DND-41 (cell line): ENCODE data around the gene PDE6A.

Source experiments
- ATAC-seq: fragments of 200-7000 bp; cut with Tn5 transposase; 3 replicates; pipeline ENCODE4 v1.9.1; 2021; ENCODE audit warnings: low read depth; ENCODE audit not compliant: insufficient read depth
- DNase-seq: peaks from one replicate; pipeline ENCODE4 v3.0.0-alpha.2; 2020
- H2AFZ ChIP-seq: 2 replicates; pipeline ENCODE4 v1.6.0; 2012; ENCODE audit warnings: low read depth, low read length
- H3K27ac ChIP-seq: 2 replicates; pipeline ENCODE4 v1.5.1; 2012; ENCODE audit warnings: low read length, inconsistent platforms
- H3K27me3 ChIP-seq: fragments of 200-600 bp; sonication (generic); 2 replicates; pipeline ENCODE4 v1.6.0; 2012; ENCODE audit warnings: low read length, mild to moderate bottlenecking, inconsistent platforms; ENCODE audit not compliant: insufficient read depth, poor library complexity
- H3K36me3 ChIP-seq: 2 replicates; pipeline ENCODE4 v1.5.1; 2012; ENCODE audit warnings: low read length, inconsistent platforms; ENCODE audit not compliant: insufficient read depth
- H3K4me1 ChIP-seq: 2 replicates; pipeline ENCODE4 v1.5.1; 2012; ENCODE audit warnings: mild to moderate bottlenecking, low read length; ENCODE audit not compliant: insufficient read depth
- H3K4me2 ChIP-seq: 2 replicates; pipeline ENCODE4 v1.6.0; 2012; ENCODE audit warnings: mild to moderate bottlenecking, moderate library complexity, low read length, inconsistent platforms; ENCODE audit not compliant: insufficient read depth
- H3K4me3 ChIP-seq, 2 experiments: fragments of 200-600 bp in 1 of 2; shearing (Covaris generic) in 1 of 2; 2 replicates each; pipeline ENCODE4 v1.5.1; 2012 to 2016; ENCODE audit warnings: inconsistent platforms in 2 of 2, low read length in 2 of 2, mild to moderate bottlenecking in 2 of 2, low read depth in 1 of 2, moderate library complexity in 1 of 2
- H3K79me2 ChIP-seq: 2 replicates; pipeline ENCODE4 v1.6.0; 2012; ENCODE audit warnings: low read length, inconsistent platforms; ENCODE audit not compliant: insufficient read depth
- H3K9ac ChIP-seq: 2 replicates; pipeline ENCODE4 v1.6.0; 2012; ENCODE audit warnings: low read depth, mild to moderate bottlenecking, inconsistent platforms, low read length, moderate library complexity
- H3K9me3 ChIP-seq: 2 replicates; pipeline ENCODE4 v1.5.1; 2012; ENCODE audit warnings: low read length, moderate library complexity, mild to moderate bottlenecking, inconsistent platforms; ENCODE audit not compliant: insufficient read depth, severe bottlenecking
- H4K20me1 ChIP-seq: 2 replicates; pipeline ENCODE4 v1.6.0; 2012; ENCODE audit warnings: low read length; ENCODE audit not compliant: insufficient read depth
- EZH2 ChIP-seq: IDR thresholded peaks from 3 replicates; pipeline ENCODE4 v1.6.1; 2012; ENCODE audit warnings: borderline replicate concordance, low read depth, mild to moderate bottlenecking, moderate library complexity, low read length, inconsistent platforms; ENCODE audit not compliant: severe bottlenecking
- TF ChIP-seq, protein P1 (sequence below): IDR thresholded peaks from 2 replicates; pipeline ENCODE4 v1.5.1; 2012; ENCODE audit warnings: borderline replicate concordance, low read length, moderate library complexity, mild to moderate bottlenecking; ENCODE audit not compliant: poor library complexity, severe bottlenecking; ENCODE audit errors: extremely low read depth

Gene PDE6A

DNA sequence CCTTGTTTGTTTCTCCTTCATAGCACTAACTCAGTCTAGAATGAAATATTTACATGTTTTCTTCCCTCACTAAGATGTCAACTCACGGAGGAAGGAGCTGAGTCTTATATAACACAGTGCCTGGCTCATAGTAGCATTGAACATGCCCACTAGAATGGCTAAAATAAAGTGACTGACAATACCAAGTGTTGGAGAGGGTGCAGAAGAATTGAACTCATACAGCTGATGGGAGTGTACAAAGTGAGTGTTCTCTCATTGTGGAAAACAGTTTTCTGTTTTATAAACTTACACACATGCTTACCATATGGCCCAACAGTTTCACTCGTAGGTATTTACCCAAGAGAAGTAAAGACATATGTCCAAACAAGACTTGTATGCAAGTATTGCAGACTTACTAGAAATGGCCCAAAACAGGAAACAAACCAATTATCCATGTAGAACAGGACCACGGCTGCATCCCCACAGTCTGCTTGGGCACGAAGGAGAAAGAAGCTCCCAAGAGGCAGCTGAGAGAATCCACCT is 127.0 kb downstream of the PDE6A start:
- DNase-seq (no peak), ATAC-seq (no peak)
- H3K27ac ChIP-seq: no peak overlapping the region
- H3K9me3 ChIP-seq: no peaks in the 10 kb centered on the region
- H3K4me2 ChIP-seq: no peak overlapping the region
- no peak for TF ChIP-seq EZH2
- TF ChIP-seq, protein P1, sequence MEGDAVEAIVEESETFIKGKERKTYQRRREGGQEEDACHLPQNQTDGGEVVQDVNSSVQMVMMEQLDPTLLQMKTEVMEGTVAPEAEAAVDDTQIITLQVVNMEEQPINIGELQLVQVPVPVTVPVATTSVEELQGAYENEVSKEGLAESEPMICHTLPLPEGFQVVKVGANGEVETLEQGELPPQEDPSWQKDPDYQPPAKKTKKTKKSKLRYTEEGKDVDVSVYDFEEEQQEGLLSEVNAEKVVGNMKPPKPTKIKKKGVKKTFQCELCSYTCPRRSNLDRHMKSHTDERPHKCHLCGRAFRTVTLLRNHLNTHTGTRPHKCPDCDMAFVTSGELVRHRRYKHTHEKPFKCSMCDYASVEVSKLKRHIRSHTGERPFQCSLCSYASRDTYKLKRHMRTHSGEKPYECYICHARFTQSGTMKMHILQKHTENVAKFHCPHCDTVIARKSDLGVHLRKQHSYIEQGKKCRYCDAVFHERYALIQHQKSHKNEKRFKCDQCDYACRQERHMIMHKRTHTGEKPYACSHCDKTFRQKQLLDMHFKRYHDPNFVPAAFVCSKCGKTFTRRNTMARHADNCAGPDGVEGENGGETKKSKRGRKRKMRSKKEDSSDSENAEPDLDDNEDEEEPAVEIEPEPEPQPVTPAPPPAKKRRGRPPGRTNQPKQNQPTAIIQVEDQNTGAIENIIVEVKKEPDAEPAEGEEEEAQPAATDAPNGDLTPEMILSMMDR: no peak
- H3K79me2 ChIP-seq: peaks cover 4% of the 10 kb centered on the region; the same call in 1 of the 2 replicates
- H3K27me3 ChIP-seq: no peaks in the 10 kb centered on the region
- H4K20me1 ChIP-seq: peaks cover 26% of the 10 kb centered on the region; the same call in 1 of the 2 replicates
- no peak overlapping the region for H3K4me3 ChIP-seq
- no peak overlapping the region for H2AFZ ChIP-seq
- peaks cover 9% of the 10 kb centered on the region; the same call in 1 of the 2 replicates for H3K36me3 ChIP-seq
- no peak overlapping the region for H3K9ac ChIP-seq
- H3K4me1 ChIP-seq: no peaks in the 10 kb centered on the region

DNA sequence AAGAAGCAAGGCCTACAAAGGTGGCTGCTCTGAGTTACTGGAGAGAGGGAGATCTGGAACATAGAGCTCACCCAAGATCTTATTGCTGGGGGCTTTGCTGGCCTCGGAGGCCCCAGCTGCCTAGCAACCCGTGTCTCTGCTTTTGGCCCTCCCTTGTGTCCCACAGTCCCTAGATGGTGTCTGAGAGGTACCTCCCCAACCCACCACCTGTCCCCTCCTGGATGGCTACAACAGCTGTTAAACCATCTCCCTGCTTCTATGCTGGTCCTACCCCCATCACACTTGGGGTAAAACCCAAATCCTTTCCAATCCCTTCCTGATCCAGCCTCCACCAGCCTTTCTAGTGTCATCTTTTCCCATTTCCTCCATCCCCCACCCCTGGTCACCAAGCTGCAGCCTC is 127.9 kb downstream of the PDE6A start:
- Histone ChIP-seq H3K36me3 (peaks cover 9% of the 10 kb centered on the region; the same call in 1 of the 2 replicates), H3K4me2 (no peak overlapping the region), H3K9ac (no peak overlapping the region), H3K27me3 (no peaks in the 10 kb centered on the region), H3K27ac (no peak overlapping the region), H3K4me3 (no peak overlapping the region), H2AFZ (no peak overlapping the region), H3K79me2 (peaks cover 4% of the 10 kb centered on the region; the same call in 1 of the 2 replicates), H4K20me1 (peaks cover 31% of the 10 kb centered on the region; the same call in 1 of the 2 replicates), H3K4me1 (no peaks in the 10 kb centered on the region), H3K9me3 (no peaks in the 10 kb centered on the region)
- TF ChIP-seq, protein P1: no peak
- no peak for TF ChIP-seq EZH2
- DNase-seq (no peak), ATAC-seq (no peak)

DNA sequence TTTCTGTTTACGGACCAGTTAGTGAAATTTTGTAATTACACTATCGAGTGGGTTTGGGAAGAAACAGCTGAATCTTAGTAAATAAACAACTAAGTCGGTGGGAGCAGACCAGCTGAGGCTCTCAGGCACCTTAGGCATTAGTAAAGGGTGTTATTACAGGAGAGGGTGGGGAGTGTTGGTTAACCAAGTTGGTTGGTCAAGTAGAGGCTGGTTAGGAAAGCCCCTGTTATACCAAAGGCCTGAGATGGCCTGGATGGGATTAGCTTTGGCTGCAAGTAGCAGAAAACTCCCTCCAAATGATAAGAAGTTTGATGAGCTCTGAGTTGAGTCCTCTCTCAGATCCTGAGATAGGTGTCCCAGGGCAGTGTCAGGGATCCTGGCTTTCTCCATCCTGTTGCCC is 133.1 kb downstream of the PDE6A start:
- H2AFZ ChIP-seq: no peak overlapping the region
- H3K4me1 ChIP-seq: no peaks in the 10 kb centered on the region
- no peaks in the 10 kb centered on the region for H3K9me3 ChIP-seq
- no peak overlapping the region for H3K4me3 ChIP-seq
- DNase-seq (no peak), ATAC-seq (no peak)
- H3K4me2 ChIP-seq: no peak overlapping the region
- H3K27ac ChIP-seq: no peak overlapping the region
- no peaks in the 10 kb centered on the region for H3K27me3 ChIP-seq
- no peaks in the 10 kb centered on the region for H3K36me3 ChIP-seq
- H3K79me2 ChIP-seq: no peaks in the 10 kb centered on the region; the same call in 1 of the 2 replicates
- peaks cover 44% of the 10 kb centered on the region; the same call in 1 of the 2 replicates for H4K20me1 ChIP-seq
- TF ChIP-seq, protein P1: no peak
- TF ChIP-seq EZH2: no peak
- H3K9ac ChIP-seq: no peak overlapping the region
